ENCODE measurements around the gene HOXA9.
A peak's percentile ranks its signal among the peaks of the same experiment; 100 is the strongest.

HOXA9 gene

DNA sequence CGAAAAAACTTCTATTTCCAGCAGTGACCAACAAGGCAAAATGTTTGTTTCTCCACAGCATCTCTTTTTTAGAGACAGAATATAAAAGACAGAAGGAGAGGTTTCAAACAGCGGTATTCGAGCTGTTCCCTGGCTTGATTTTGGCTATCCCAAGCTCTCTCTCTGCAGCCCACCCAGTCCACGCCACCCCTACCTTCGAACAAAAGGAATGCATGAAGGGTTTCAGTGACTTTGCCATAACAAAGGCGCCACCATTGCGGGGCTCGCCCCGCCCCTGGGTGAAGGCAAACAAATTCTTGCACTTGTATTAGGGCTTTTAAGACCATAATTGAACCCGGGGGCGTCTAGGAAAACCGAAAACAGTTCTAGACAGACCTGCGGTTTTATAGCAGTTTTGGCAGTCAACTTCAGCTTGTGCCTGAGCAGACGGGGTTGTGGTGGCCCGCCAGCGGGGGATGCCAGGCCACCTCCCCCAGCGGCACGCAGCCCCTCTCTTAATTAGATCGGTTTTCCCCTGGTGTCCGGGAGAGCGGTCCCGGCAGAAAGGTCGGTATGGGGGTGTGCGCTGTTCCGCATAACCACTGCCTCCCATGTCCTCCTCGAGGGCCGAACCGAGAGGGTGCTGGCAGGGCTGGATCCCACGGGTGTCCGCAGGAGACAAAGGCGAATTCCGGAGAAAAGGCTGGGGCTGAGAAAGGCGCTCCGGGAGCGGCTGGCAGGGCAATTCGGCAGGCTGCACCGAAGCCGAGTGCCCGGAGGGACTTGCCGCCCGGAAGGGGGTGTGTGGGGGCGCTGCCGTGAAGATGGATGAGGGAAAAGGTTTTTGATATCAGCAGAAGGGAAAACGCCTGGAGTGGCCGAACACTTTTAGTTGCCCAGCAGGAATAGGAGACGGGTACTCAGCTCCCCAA is 22.4 kb upstream of the HOXA9 start:
- DNase-seq = no peak

DNA sequence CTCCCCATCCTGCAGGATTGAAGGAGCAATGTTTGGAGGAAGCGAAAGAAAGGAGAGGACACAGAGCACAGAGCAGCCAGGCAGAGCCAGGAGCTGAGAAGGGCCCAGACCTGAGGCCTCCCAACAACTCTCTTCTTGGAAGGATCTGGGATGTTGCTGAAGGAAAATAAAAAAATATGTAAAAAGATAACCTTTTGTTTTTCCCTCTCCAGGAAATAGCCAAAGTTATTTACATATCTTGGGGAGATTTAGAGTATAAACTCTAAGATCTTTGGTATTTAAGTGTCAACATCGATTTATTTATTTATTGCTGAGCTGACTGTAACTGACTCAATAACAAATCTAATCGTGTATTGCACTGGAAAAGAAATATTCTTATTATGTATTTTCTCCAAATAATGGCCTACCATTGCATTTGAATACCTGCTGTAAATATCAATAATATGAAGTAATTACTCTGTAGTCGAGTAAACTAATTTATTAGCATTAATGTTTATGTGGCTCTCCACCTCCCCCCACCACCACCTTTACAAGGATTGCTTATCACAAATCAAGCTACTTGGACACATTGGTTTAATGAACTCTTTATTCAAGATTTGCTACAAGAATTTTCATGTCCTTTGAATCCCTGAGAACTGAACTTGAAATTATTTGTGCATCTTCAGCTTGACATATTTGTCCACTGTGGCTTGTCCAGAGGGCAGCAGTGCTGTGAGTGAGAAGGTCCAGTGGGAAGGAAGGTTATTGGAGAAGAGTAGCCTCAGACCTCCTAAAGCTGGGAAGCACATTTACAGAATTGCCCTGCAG is 21.5 kb upstream of the HOXA9 start:
- DNase-seq = no peak

DNA sequence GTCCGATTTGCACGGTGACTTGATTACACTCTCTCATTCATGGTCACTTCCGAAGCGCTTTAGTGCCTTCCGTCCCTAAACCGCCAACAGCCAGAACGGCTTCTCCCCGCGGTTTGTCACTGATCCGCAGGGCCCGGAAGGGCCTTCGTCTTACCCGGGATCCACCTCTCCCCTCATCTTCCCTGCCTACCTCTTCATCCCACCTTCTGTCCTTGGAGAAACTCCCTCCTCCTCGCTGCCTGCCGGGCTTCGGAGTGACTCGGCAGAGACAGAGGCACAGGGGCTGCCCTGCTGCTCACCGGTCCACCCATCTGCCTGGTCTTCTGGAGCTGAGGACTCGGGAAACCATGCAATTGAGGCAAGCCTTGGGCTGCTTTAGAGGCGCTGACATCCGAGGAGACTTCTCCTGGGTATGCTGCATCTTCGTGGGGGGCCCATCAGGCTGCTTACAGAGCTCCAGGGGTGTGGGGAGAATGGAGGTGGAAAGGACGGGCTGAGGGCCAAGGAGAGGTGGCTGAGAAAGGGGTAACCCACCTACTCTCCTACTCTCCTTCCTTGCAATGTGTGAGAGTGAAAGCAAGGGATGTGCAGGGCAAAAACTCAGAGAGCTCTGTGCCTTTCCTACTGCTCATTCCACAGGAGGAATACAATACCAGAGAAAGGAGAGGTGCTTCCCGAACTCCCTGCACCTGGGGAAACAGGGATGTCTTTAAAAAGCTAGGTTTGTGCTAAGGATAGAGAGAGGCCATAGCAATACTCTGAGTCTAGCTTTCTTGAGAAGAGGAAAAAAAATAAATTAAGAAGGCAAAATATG is 20.7 kb upstream of the HOXA9 start:
- no peak for DNase-seq

DNA sequence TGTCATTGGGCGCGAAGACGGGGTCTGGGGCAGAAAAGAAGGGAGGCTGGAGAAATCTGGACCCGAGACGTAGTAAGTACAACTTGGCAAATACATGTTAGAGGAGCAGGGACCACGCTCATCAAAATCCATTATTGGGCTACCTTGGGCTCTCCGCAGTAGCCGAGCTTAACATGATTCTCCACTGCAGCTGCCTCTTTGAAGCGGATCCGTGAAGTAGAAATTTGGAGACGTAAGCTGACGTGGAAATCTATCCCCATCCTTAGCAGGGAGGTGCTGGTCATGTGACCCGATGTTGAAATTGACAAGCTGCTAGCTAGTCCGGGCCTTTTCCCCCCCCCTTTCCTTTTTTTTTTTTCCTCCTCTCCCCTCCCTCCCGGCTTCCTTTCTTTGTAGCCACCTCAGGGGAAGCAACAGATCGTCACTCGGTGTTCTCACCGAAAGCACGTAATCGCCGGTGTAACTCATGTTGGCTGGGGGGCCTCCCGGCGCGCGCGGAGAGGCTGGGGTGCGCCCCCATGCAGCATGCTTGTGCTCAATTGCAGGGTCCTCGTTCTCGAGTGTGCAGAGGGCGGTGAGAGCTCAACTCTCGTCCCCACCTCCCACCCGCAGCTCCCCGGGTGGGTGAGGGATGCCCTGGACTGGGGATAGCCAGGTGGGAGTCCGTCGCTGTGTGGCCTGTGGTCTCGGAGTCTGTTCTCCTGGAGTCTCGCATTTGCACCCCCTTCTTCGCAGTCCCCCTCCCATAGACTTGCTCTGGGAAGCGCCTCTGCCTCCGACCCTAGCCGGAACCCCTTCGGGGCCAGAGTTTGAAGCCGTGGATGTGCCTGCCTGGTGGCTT is 19.9 kb upstream of the HOXA9 start, which contains the start of gene HOXA11:
Gene HOXA11 (minus strand): TSS at position 220 of the 841 bp plus-strand sequence. CDS start 88 bp downstream, at position 132.
- no peak for DNase-seq

DNA sequence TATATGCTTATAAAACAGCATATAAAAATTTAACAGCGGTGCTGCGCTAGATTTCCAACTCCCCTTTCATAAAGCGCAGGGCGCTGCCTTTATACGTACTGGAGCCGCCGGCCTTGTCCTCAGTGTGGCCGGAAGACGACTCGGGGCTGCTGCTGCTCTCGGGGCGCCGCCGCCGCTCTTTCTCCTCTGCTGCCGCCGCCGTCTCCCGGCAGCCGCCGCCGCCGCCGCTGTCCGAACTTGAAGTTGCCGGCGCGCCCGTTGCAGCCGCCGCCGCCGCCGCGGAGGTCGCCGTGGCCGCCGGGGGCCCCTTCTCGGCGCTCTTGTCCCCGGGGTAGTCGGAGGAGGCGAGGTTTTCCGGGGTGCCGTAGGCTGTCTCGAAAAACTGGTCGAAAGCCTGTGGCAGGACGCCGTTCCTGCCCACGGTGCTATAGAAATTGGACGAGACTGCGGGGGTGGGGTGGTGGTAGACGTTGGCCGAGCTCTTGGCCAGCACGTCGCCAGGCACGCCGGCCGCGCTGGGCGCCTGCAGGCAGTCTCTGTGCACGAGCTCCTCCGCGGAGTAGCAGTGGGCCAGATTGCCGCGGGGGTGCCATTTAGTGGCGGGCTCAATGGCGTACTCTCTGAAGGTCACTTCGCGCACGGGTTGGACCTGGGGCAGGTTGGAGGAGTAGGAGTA is 19.1 kb upstream of the HOXA9 start:
- DNase-seq = peak; percentile 31

DNA sequence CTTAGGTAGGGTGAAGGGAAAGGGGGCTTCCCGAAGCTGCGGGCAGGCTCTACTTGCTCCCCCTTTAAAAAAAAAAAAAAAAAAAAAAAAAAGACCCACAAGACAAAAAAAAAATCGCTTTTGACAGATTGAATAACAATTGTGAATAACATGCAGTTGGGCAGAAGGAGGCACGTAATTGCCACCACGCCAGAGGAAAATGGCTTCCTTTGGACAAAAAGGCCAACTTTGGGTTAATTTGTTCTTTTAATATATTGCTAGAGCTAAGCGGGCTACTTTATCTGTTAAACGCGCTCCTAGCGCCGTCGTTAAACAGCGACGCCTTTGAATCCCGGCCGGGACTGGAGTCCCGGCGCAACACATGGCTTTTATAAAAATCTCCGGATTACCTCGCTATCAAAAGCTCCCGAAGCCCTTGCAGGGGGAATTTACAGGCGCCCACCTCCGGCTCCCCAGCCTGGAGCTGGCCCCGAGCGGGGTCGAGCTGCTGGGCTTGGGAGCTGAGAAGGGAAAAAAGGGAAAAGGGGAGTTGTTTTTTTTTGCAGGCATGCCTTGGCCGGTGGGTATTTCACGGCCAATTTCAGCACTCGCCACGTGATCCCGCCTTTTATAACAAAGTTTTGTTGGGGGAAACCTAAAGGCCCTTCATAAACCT is 18.5 kb upstream of the HOXA9 start:
- DNase-seq = no peak

DNA sequence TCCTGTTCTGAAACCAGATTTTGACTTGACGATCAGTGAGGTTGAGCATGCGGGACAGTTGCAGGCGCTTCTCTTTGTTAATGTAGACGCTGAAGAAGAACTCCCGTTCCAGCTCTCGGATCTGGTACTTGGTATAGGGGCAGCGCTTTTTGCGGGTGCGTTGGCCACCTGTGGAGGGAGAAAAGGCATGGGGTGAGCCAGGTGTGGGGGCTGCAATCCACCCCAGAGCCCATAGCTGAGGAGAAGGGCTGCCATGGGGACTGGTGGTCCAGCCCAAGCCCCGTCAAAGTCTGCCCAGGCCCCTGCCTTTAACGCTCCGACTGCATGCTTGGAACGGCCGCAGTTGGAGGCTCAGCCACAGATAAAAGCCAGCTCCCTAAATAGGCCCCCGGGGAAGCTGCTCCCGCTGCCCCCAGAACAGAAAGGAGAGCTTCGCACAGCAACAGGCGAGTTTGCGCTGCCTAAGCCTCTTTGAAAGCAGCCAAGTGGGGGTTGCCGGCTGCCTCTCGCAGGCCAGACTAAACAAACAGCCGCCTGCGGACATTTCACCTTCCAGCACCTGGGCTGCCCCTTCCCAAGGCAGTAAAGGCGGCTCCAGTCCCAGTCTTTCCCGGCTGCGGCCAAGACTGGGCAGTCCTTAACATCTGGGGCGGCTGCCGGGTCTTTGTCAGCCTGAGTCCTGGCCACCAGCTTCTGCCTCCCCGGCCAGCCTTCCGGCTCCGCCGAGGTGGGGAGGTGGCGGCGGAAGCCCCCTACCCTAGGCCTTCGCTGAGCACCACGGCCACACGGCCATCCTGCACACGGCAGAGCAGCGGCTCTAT is 17.7 kb upstream of the HOXA9 start:
- no peak for DNase-seq

DNA sequence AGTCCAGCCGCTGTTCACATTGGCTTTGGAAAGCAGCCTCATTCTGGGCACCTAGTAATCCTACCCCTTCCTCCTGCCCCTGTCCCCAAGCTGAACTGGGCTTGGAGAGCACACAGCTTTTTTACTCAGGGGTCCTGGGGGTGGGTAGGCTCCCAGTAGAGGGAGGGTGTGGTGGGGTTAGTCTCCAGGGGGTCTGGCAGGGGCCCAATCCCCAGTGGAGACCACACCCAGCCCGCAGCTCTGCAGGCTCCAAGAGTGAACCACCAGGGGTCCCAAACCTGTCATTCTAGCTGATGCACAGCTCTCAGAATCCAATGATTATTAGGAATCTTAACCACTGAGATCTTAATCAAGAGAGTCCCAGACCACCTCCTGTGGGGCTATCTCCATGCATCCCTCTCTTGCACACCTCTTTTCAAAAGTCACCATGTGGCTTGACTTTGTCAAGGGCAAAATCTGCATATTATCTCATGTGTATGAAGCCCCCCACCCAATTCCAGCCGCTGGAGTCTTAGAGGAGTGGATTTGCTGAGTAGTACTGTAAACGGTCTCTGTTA is 17.0 kb upstream of the HOXA9 start:
- no peak for DNase-seq

DNA sequence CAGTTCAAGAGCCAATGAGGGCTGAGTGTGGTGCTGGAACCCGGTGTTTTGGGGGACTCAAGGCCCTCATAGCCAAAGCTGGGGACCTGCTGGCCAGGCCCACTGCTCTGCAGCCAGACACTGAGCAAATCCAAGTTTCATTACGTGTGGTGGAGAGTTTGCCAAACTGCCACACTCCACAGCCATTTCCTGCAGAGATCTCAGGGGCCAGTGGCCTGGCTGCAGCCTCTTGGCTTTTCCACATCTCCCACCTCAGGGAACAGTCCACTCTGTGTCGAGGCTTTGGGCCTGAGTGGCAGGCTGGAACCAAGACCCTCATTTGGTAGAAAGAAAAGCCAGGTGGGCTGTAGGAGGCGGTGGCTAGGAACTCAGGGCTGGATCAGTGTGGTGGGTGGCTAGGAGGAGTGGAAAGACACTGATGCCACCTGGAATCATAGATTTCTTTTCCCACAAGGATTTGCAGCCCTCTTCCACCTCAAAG is 16.5 kb upstream of the HOXA9 start:
- no peak for DNase-seq

DNA sequence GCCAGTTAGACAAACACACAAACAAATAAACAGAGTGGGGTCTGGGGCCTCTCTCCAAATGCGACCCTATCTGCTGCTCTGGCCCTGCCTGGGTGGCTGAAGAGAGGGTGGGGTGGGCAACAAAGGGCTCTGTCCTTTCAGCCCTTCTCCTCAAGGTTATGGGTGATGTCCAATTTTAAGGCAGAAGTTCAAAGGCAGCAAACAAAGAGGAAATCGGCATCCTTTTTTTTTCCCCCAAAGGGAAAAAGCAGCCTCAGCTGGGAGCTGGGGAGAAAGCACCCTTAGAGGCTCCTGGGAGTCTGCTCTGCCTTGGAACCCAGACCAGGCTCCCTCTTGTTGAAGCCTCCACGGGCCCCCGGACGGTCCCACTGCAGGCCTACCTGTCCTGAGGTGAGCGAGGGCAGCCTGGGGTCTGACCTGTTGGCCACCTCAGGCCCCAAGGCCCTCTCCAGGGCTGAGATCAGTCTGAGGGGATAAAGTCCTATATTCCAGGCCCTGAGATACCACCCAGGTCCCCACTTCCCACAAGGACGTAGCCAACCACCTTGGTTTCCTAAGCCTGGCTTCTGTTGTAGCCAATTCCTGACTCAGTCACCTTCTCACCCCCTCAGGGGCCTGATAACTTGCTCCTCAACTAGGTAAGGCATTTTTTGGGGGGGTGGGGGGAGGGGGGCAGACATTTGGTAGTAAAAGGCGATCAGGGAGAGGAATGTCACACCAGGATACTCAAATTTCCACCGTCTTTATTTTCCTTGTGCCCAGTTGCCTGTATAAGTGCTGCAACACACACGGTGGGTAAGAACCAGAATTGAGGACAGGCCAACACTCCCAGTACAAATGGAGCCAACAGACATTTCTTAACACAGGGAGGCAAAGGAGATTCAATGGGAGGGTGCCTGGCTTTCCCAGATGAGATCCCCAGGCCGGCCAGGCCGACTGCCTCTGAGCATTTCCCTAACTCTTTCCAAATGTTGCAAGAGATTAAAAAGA is 15.4 kb upstream of the HOXA9 start:
- DNase-seq = no peak

DNA sequence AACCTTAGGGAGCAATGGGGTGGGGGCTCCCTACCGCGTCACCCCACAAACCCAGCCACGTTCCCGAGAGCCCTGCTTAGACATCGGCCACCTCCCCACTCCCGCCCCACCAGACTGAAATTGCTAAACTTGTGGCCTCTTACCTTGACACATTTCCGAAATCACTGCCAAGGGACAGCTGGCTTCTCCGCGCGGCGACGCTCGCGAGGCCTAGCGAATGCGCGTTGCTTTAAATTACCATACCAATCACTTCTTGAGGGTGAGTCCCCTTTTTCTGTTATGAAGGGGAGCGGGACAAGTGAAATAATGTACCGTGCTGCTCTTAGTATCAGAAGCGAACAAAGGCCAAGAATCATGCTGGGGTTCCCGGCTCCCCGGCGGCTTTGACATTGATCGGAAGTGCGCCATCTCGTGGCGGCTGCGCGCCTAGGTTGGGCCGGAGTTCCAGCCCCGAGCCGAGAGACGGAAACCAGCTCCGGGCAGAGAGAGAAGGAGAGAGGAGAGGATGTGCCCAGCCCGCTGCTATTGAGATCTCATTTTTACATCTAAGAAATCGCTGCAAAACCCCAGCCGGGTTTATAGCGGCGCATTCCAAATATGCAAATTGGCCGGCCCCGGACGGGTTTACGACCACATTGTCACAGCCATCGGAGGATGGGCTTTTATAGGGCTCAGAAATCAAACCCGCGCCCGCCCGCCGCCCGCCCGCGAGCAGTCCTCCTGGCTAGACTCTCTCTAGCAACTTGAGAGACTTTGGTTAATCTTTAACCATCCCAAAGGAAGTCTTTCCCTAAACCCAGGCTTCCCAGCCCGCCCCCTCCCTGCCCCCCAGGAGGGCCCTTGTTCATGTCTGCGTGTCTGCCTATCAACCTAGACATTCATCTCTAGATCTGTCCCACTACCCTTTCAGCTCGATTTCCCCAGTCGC is 14.4 kb upstream of the HOXA9 start:
- DNase-seq = peak; percentile 33

DNA sequence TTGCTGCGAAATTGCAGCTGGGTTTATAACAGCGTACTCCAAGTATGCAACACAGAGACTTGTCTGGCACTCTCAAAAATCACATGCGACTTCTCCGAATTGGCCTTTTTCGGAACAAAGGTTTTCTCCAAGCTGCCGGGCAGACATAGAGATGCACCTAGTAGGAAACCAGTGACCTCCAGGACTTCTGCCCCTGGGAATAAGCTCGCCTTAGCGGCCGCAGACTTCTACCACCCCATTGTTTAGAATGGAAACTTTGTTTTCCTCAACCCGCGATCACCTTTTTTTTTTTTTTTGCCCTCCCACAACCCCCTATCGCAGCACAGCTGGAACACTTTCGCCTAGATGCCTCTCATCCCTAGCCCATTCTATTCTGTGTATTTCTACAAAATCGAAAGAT is 13.7 kb upstream of the HOXA9 start:
- DNase-seq = no peak

DNA sequence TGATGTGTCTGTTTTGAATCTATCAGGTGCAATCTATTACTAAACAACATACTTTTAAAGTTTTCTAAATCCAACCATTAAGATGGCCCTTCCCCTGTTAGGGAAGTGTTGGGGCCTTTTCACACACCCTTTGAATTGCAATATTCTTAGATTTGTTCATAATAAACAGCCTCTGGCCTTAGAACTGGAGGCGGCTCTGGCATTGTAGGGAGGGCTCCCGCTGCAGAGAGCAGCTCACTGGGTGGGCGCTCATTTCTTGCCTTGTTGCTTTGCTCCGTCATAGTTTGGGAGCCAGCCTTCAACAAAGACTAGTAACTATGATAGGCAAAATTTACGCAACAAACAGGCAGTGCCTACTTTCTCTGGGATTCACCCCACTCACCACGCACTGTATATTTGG is 13.0 kb upstream of the HOXA9 start:
- DNase-seq = no peak

DNA sequence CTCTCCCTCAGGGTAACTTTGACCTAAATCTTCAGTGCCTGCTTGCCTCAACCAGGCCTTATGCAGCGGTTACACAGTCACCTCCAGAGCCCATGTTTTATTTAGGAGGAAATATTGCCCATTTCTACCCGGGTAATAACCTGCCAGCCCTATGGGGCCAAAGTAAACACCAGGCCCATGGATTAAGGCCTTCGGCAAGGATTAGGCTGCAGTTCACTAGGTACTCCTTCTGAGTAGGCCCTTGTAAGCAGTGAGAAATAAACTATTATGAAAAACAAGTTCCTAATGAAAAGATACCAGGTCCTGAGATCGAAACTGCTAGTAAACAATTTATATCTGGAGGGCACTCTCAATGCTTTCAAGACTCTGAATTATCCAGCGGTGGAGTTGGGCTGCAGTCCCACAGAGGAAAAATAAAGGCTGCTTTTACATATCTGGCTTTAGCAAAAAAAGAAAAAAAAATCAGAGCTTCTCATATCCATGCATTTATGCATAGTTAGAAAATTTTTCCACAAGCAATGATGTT is 12.5 kb upstream of the HOXA9 start:
- DNase-seq = no peak

DNA sequence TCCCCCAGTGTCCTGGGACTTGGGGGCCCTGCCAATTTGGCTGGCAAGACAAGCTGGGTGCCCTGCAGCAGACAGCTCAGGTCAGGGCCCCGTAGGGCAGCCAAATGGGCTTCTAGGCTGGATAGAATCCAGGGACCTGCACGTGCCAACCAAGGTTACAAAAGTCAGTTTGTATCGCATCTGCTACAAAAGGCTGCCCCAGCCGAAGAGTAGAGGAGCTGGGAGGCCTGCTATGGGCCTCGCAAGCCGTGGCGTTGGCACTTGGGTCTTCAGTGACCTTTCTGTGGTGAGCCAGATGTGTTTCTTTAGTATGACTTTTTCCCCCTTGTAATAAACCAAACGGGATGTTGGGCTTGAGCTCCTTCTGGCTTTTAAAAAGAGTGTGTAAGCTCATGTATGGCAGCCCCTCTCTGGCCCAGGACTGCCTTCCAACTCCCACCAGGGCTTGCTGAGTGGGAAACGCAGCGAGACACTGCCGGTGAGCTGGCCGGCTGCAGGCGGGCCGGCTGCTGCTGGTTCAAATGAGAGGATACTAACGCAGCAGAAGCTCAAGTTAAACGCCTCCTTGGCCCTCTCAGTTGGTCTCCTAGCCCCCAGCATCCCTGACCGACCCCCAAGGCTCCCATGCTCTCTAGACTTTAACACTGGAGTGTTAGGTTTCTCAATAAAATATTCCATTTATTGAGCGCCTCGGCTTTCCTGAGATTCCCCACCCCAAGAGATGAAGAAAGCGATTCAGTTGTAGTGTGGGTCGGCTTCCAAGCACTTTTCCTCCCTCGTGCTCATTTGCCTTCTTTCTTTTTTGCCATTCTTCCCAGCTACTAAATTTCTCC is 11.8 kb upstream of the HOXA9 start:
- DNase-seq = no peak

DNA sequence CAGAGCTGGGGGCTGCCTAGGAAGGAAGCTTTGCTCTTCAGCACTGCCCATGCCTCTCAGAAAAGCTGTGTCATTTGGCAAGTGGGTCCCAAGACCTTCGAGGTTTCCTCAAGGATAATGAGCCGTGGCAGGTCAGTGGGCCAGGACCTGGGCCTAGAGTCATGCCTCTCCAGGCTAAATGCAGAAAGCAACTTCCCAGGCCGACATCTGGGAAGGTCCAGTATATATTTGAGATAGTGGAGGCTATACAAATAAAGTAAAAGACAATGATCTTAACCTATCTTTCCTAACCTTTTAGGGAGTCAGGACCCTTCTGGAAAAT is 11.1 kb upstream of the HOXA9 start:
- no peak for DNase-seq

Measured in NK-92 treated with Interleukin-12 subunit alpha and Interleukin-12 subunit beta, amount 100 ng/mL, for 24 hours (cell line).